PFSK-1 (cell line): Measurements from ENCODE around the gene DDTL.

Source experiments
- FOXP2 ChIP-seq: optimal IDR thresholded peaks from 2 replicates; pipeline ENCODE3; 2011; ENCODE audit warnings: borderline replicate concordance, control low read depth, inconsistent platforms; ENCODE audit not compliant: insufficient read depth; ENCODE audit errors: extremely low read length, extremely low read depth
- POLR2AphosphoS5 ChIP-seq: IDR thresholded peaks from 2 replicates; pipeline ENCODE4 v1.6.1; 2012; ENCODE audit warnings: low read depth, mild to moderate bottlenecking, control low read depth, low read length, moderate library complexity
- SIN3A ChIP-seq: IDR thresholded peaks from 2 replicates; pipeline ENCODE4 v1.6.1; 2012; ENCODE audit warnings: mild to moderate bottlenecking, low read length, moderate library complexity, borderline replicate concordance; ENCODE audit not compliant: insufficient read depth
- TAF1 ChIP-seq: IDR thresholded peaks from 2 replicates; pipeline ENCODE4 v1.6.1; 2012; ENCODE audit warnings: low read length, control low read depth, borderline replicate concordance; ENCODE audit not compliant: insufficient read depth
- TF ChIP-seq, protein P1 (sequence below), 2 experiments: IDR thresholded peaks; 2 replicates each; pipeline versions ENCODE4 v1.6.1 to v1.8.0; 2011 to 2012; ENCODE audit warnings: low read depth in 2 of 2, low read length in 2 of 2, control low read depth in 1 of 2, inconsistent platforms in 1 of 2, mild to moderate bottlenecking in 1 of 2, moderate library complexity in 1 of 2; ENCODE audit not compliant: insufficient read depth in 1 of 2

DDTL gene

DNA sequence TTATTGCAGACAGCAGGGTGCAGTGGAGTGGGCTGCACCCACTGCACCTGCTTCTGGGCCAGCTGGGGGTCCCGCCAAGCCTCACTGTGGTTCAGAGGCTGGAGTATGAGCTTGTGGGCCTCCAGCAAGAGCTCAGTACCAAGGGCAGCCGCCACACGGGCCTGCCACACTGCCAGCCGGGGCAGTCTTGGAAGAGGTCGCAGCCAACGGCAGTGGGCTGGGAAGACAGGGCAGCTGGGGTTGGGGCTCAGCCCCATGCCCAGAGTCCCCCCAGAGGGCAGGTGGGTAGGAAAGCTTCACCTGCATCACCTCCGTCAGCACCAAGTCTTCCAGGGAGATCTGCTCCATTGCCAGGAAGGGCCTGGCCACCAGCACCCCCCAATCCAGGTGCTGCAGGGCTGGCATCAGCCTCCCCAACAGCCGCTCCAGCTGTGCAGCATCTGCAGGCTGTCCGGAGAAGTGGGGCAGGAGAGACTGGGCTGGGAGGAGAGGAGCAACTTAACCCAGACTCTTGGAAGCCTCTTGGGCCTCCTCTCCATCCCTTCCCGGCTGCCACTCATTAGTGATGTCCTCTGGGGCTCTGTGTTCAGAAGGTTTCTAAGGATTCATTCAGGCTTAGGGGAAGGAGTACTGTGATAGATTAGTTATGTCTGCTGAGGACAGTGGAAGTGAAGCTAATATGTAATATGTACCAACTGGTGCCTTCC lies 39.7 kb downstream of the DDTL start:
- TF ChIP-seq POLR2AphosphoS5 (no peak), FOXP2 (no peak), TAF1 (no peak), SIN3A (no peak)
- TF ChIP-seq, protein P1, sequence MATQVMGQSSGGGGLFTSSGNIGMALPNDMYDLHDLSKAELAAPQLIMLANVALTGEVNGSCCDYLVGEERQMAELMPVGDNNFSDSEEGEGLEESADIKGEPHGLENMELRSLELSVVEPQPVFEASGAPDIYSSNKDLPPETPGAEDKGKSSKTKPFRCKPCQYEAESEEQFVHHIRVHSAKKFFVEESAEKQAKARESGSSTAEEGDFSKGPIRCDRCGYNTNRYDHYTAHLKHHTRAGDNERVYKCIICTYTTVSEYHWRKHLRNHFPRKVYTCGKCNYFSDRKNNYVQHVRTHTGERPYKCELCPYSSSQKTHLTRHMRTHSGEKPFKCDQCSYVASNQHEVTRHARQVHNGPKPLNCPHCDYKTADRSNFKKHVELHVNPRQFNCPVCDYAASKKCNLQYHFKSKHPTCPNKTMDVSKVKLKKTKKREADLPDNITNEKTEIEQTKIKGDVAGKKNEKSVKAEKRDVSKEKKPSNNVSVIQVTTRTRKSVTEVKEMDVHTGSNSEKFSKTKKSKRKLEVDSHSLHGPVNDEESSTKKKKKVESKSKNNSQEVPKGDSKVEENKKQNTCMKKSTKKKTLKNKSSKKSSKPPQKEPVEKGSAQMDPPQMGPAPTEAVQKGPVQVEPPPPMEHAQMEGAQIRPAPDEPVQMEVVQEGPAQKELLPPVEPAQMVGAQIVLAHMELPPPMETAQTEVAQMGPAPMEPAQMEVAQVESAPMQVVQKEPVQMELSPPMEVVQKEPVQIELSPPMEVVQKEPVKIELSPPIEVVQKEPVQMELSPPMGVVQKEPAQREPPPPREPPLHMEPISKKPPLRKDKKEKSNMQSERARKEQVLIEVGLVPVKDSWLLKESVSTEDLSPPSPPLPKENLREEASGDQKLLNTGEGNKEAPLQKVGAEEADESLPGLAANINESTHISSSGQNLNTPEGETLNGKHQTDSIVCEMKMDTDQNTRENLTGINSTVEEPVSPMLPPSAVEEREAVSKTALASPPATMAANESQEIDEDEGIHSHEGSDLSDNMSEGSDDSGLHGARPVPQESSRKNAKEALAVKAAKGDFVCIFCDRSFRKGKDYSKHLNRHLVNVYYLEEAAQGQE (IDR thresholded peaks at IDR 0.05; ENCODE audit: insufficient read depth in 1 of 2, low read depth in 2 of 2, low read length in 2 of 2) = no peak

DNA sequence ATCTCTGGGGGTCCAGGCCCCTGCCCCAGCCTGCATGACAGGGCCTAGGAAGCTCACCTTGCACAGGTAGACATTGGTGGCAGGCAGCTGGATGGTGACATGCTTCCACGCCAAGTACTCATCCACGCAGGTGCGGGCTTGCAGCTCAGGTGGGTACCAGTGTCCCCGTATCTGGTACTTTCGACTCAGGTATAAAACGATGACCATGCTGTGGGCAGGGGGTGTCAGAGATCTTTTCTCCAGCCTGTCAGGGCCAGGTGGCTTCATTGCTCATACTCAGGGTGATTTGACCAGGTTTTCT lies 40.2 kb downstream of the DDTL start:
- TF ChIP-seq TAF1 (no peak), FOXP2 (no peak), SIN3A (no peak), POLR2AphosphoS5 (no peak)
- TF ChIP-seq, protein P1 (IDR thresholded peaks at IDR 0.05; ENCODE audit: insufficient read depth in 1 of 2, low read depth in 2 of 2, low read length in 2 of 2) = no peak

DNA sequence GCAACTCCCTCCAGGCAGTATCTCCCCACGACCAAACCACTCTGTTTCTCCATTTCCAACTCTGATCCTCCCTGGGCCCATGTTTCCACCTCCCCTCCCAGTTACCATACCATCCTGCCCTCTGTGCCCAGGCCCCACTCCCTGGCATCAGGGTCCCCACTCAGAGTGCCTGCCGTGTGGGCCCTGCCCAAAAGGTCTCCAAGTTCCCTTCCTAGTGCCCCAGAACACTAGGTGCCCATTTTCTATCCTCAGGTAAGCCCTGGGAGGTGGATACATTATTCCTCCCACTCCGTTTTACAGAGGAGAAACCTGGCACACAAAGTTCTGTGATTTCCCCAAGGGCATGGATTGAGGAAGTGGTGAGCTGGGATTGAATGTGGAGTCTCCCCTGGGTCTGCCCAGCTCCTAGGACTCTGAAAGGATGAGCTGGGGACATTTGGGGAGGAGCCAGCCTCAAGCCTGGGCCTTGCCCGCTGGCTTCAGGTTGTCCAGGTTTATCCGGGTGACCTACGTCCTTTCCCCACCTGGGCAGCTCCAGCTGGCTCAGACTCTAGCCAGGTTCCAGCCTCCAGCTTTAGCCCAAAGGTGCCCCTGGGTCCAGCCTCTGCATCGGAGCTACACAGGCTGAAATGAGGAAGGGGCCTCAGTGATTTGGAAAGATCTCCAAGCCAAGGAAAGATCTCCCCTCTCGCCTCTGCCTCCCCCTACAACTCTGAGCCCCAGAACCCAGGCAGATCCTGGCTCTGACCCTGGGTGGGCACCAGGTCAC lies 40.7 kb downstream of the DDTL start:
- TF ChIP-seq, protein P1 (IDR thresholded peaks at IDR 0.05; ENCODE audit: insufficient read depth in 1 of 2, low read depth in 2 of 2, low read length in 2 of 2) = no peak
- TF ChIP-seq SIN3A = no peak
- TF ChIP-seq TAF1 = no peak
- no peak for TF ChIP-seq POLR2AphosphoS5
- no peak for TF ChIP-seq FOXP2

DNA sequence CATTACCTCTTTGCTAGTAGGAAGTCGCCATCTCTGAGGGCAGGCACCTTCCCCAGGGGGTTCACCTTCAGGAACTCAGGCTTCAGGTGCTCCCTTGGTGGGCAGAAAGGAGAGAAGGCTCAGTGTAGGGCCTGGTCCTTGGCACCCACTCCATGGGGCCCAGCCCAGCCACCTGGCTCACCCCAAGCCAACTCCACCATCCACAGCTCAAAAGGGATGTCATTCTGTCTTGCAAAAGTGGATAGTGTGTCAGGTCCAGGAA lies 41.3 kb downstream of the DDTL start:
- no peak for TF ChIP-seq POLR2AphosphoS5
- no peak for TF ChIP-seq TAF1
- no peak for TF ChIP-seq FOXP2
- TF ChIP-seq SIN3A = no peak
- TF ChIP-seq, protein P1 (IDR thresholded peaks at IDR 0.05; ENCODE audit: insufficient read depth in 1 of 2, low read depth in 2 of 2, low read length in 2 of 2) = no peak
